NB4 (cell line): Measurements from ENCODE around the gene PRKG1.

Experiments used
- DNase-seq: peaks from one replicate; pipeline ENCODE4 v3.0.0; 2010; ENCODE audit warnings: low read depth
- H3K4me3 ChIP-seq: one replicate; pipeline ENCODE4 v1.5.1; 2011; ENCODE audit warnings: mild to moderate bottlenecking, low read depth, low read length, moderate library complexity
- CTCF ChIP-seq: IDR thresholded peaks from one replicate; pipeline ENCODE4 v1.5.1; 2012; ENCODE audit warnings: low read depth, low read length
- MAX ChIP-seq: IDR thresholded peaks from 2 replicates; pipeline ENCODE4 v1.6.1; 2011; ENCODE audit warnings: low read depth, low read length
- MYC ChIP-seq: IDR thresholded peaks from 2 replicates; pipeline ENCODE4 v1.6.1; 2011; ENCODE audit warnings: low read depth, low read length
- POLR2A ChIP-seq: IDR thresholded peaks from 2 replicates; pipeline ENCODE4 v1.6.1; 2011; ENCODE audit warnings: mild to moderate bottlenecking; ENCODE audit not compliant: insufficient read length; ENCODE audit errors: extremely low read depth

The PRKG1 gene

GRCh38 chr10:51773681-51774080, 699.4 kb downstream of the PRKG1 start:
- TF ChIP-seq CTCF: no peak
- TF ChIP-seq POLR2A: no peak
- TF ChIP-seq MAX: no peak
- TF ChIP-seq MYC: no peak
- H3K4me3 ChIP-seq: no peak overlapping the region
- no peak for DNase-seq

GRCh38 chr10:51783941-51784340, 709.7 kb downstream of the PRKG1 start:
- TF ChIP-seq POLR2A (no peak), MAX (no peak), CTCF (no peak), MYC (no peak)
- H3K4me3 ChIP-seq: no peak overlapping the region

GRCh38 chr10:51786016-51786683, 711.9 kb downstream of the PRKG1 start:
- DNase-seq: no peak
- TF ChIP-seq MAX (no peak), CTCF (no peak), POLR2A (no peak), MYC (no peak)
- no peak overlapping the region for H3K4me3 ChIP-seq

More at GRCh38 chr10:51783941-51784340, 709.7 kb downstream of the PRKG1 start:
- peak; percentile 4 for DNase-seq

DNA sequence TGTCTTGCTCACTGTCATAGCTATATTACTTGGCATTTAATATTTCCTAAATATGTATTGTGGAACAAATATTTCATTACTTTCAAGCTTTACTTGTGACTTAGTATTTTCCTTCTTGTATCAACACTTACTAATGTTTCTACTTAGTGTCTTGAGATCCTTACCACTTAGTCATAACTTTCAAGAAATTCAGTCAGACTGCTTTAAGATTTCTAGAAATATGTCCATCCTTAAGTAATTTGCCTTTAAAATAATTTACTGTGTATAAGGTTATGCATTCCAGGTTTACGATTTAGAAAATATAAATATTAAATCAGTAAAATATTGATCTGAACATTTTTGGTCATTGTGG, 712.4 kb downstream of the PRKG1 start:
- TF ChIP-seq MYC (no peak), MAX (no peak), POLR2A (no peak)
- H3K4me3 ChIP-seq: no peak overlapping the region
- DNase-seq: no peak

- TF ChIP-seq CTCF (no peak), MYC (no peak), MAX (no peak), POLR2A (no peak)
- no peak for DNase-seq
- H3K4me3 ChIP-seq: no peak overlapping the region
Measured at GRCh38 chr10:51788273-51788672, 714.0 kb downstream of the PRKG1 start.

DNA sequence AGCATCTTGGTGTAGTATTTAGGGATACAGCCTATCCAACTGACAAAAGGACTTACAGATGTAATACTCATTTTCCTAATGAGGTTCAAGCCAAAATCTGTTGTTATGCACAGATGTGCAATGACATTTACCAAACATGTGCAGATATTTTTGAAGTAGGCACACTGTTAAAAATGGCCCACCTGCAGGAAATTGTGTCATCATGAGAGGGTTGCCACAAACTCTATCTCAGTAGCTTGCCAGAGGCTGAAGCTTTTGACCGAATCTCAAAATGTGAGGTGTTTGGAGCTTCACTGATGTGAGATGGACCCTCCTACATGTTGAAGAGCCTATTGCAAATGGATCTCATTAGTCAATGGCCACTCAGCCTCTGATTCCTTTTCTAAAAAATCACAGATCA, 714.8 kb downstream of the PRKG1 start:
- TF ChIP-seq CTCF (no peak), MAX (no peak), MYC (no peak), POLR2A (no peak)
- DNase-seq: no peak
- no peak overlapping the region for H3K4me3 ChIP-seq
